ENCODE measurements around the gene PRG3.

PRG3 gene

GRCh38 chr11:57335343-57336110 is 45.4 kb downstream of the PRG3 start, which contains the start of gene SSRP1:
Gene SSRP1, minus strand, starts transcription at chr11:57335892. Its CDS starts 771 bp downstream, at chr11:57335121.
- DNase-seq = no peak

GRCh38 chr11:57335023-57335342 is 46.0 kb downstream of the PRG3 start:
- no peak for DNase-seq

DNA sequence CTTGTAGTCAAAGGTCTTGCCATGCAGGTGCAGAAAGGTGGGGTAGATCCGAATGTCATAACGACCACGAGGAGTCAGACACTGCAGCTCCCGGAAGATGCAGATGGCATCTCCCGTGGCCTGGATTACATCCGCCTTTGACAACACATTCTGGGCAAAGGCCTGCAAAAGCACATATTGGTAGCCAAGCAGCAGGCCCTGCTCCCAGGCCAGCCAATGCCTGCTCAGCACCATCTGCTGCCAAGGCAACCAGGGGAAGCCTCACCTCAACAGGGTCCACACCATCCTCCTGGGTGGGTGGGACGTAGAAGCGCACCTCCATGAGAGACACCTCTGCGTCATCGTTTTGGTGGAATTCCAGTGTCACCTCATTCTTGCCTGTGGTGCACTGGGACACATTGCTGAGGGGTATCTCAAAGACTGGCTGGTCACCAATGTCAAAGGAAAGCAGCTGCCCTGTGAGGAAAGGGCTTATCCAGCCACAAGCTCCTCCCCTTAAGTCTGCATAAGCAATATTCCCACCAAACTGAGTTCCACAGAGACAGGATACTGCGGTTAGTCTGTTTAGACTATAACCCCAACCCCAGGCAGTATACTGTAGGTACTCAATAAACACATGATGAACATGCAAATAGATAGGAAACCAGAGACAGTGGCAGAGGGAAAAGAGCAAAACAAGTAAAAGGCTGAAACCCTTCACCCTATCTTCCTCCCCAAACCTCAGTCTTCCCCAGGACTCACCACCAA is 48.1 kb downstream of the PRG3 start:
- DNase-seq = no peak

DNA sequence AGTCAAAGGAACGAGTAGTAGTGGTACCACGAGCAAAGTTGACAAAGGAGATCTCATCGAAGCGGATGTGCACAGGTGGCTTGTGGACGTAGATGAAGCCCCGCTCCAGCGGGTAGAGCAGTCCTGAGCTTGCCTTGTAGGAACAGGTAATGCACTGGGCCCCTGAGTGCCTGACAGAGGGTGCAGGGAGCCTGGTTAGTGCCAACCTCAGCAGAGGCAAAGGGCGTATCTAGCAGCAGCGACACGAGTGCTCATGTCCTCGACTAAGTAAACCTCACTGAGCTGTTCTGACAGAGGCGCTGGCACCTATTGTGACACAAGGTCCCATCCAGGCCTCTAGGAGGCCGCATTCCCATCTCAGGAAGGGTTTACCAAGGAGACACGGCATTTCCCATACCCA is 49.2 kb downstream of the PRG3 start:
- DNase-seq = no peak

- no peak for DNase-seq
These were observed 50.9 kb downstream of the PRG3 start for GRCh38 chr11:57330029-57330428.

GRCh38 chr11:57327721-57328120 is 53.2 kb downstream of the PRG3 start:
- no peak for DNase-seq

Measured in SIG-M5 (cell line).